HCT116 (cell line): ENCODE results near the gene ATL1.

Experiments used
- CBX3 ChIP-seq: IDR thresholded peaks from 2 replicates; pipeline ENCODE4 v1.6.1; 2012; ENCODE audit warnings: low read depth
- EGR1 ChIP-seq: IDR thresholded peaks from 2 replicates; pipeline ENCODE4 v1.6.1; 2012; ENCODE audit warnings: low read depth
- EZH2 ChIP-seq: fragments of 200-600 bp; sonication (generic); IDR thresholded peaks from 2 replicates; pipeline ENCODE4 v1.6.1; 2017; ENCODE audit warnings: antibody characterized with exemption, mixed run types
- FOSL1 ChIP-seq: IDR thresholded peaks from 2 replicates; pipeline ENCODE4 v1.6.1; 2012; ENCODE audit warnings: low read depth
- JUND ChIP-seq: IDR thresholded peaks from 2 replicates; pipeline ENCODE4 v1.6.1; 2012
- POLR2A ChIP-seq: IDR thresholded peaks from 2 replicates; pipeline ENCODE4 v1.7.0; 2011; ENCODE audit warnings: borderline replicate concordance; ENCODE audit not compliant: insufficient read depth, insufficient read length; ENCODE audit errors: extremely low read depth
- RAD21 ChIP-seq: IDR thresholded peaks from 2 replicates; pipeline ENCODE4 v1.6.1; 2012; ENCODE audit warnings: low read depth, mild to moderate bottlenecking
- ZFX ChIP-seq: fragments of 450-650 bp; IDR thresholded peaks from 2 replicates; pipeline ENCODE4 v1.6.1; 2017
- TF ChIP-seq, protein P1 (sequence below), 3 experiments: fragments of 200-600 bp in 1 of 3; sonication (generic) in 1 of 3; IDR thresholded peaks in 2 of 3; conservative IDR thresholded peaks in 1 of 3; 2 replicates each; pipeline ENCODE4 v1.5.1; 2012 to 2017; ENCODE audit warnings: low read depth in 2 of 3, low read length in 2 of 3, antibody characterized with exemption in 1 of 3, borderline replicate concordance in 1 of 3, control low read depth in 1 of 3, mild to moderate bottlenecking in 1 of 3, mixed read lengths in 1 of 3, mixed run types in 1 of 3, moderate library complexity in 1 of 3; ENCODE audit not compliant: insufficient read depth in 1 of 3
- TF ChIP-seq, protein P2 (sequence below): IDR thresholded peaks from 2 replicates; pipeline ENCODE4 v1.6.1; 2012
- TF ChIP-seq, protein P3 (sequence below): IDR thresholded peaks from 2 replicates; pipeline ENCODE4 v1.6.1; 2012; ENCODE audit warnings: low read depth

DNA sequence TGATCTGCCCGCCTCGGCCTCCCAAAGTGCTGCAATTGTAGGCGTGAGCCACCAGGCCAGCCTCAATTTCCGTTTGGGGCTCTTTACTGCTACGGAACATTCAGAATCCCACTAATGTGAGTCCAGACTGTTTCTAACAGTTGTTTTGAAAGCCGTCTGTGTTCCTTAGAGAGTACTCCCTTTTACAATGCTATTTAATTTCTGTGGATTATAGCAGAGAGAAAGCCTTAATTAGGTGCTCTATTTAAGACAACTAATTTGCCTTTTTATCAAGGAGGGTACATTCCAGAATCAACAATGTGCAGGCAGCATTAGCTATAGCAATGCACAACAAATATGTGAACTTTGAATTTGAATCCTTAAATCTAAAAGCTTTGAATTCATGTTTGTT is 110.9 kb downstream of the ATL1 start:
- TF ChIP-seq EZH2 (no peak), EGR1 (no peak), RAD21 (no peak), JUND (no peak), FOSL1 (no peak), CBX3 (no peak), POLR2A (no peak), ZFX (no peak)
- TF ChIP-seq, protein P1, sequence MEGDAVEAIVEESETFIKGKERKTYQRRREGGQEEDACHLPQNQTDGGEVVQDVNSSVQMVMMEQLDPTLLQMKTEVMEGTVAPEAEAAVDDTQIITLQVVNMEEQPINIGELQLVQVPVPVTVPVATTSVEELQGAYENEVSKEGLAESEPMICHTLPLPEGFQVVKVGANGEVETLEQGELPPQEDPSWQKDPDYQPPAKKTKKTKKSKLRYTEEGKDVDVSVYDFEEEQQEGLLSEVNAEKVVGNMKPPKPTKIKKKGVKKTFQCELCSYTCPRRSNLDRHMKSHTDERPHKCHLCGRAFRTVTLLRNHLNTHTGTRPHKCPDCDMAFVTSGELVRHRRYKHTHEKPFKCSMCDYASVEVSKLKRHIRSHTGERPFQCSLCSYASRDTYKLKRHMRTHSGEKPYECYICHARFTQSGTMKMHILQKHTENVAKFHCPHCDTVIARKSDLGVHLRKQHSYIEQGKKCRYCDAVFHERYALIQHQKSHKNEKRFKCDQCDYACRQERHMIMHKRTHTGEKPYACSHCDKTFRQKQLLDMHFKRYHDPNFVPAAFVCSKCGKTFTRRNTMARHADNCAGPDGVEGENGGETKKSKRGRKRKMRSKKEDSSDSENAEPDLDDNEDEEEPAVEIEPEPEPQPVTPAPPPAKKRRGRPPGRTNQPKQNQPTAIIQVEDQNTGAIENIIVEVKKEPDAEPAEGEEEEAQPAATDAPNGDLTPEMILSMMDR (IDR thresholded peaks at IDR 0.05 in 2 of 3, conservative IDR thresholded peaks at IDR 0.05 in 1 of 3; ENCODE audit: borderline replicate concordance in 1 of 3, insufficient read depth in 1 of 3, low read depth in 2 of 3, low read length in 2 of 3) = no peak
- TF ChIP-seq, protein P2, sequence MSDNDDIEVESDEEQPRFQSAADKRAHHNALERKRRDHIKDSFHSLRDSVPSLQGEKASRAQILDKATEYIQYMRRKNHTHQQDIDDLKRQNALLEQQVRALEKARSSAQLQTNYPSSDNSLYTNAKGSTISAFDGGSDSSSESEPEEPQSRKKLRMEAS = no peak
- TF ChIP-seq, protein P3, sequence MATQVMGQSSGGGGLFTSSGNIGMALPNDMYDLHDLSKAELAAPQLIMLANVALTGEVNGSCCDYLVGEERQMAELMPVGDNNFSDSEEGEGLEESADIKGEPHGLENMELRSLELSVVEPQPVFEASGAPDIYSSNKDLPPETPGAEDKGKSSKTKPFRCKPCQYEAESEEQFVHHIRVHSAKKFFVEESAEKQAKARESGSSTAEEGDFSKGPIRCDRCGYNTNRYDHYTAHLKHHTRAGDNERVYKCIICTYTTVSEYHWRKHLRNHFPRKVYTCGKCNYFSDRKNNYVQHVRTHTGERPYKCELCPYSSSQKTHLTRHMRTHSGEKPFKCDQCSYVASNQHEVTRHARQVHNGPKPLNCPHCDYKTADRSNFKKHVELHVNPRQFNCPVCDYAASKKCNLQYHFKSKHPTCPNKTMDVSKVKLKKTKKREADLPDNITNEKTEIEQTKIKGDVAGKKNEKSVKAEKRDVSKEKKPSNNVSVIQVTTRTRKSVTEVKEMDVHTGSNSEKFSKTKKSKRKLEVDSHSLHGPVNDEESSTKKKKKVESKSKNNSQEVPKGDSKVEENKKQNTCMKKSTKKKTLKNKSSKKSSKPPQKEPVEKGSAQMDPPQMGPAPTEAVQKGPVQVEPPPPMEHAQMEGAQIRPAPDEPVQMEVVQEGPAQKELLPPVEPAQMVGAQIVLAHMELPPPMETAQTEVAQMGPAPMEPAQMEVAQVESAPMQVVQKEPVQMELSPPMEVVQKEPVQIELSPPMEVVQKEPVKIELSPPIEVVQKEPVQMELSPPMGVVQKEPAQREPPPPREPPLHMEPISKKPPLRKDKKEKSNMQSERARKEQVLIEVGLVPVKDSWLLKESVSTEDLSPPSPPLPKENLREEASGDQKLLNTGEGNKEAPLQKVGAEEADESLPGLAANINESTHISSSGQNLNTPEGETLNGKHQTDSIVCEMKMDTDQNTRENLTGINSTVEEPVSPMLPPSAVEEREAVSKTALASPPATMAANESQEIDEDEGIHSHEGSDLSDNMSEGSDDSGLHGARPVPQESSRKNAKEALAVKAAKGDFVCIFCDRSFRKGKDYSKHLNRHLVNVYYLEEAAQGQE = no peak
